GM12865 (cell line): ENCODE measurements around the gene VASN.

Experiments used
- DNase-seq: peaks from one replicate; pipeline ENCODE4 v3.0.0; 2010; ENCODE audit warnings: low read depth
- H3K4me3 ChIP-seq: 2 replicates; pipeline ENCODE4 v1.5.1; 2011; ENCODE audit warnings: mild to moderate bottlenecking, low read depth, low read length, control low read depth
- CTCF ChIP-seq: IDR thresholded peaks from 2 replicates; pipeline ENCODE4 v1.5.1; 2011; ENCODE audit warnings: low read length, control low read depth, low read depth, inconsistent platforms; ENCODE audit not compliant: insufficient read depth; ENCODE audit errors: missing control alignments

VASN gene

GRCh38 chr16:4344983-4345835 is 26.4 kb upstream of the VASN start:
- no peak for TF ChIP-seq CTCF
- DNase-seq = no peak
- no peak overlapping the region for H3K4me3 ChIP-seq

GRCh38 chr16:4345836-4346781 is 25.5 kb upstream of the VASN start:
- H3K4me3 ChIP-seq = no peak overlapping the region
- no peak for DNase-seq
- no peak for TF ChIP-seq CTCF

- TF ChIP-seq CTCF = no peak
- no peak overlapping the region for H3K4me3 ChIP-seq
- no peak for DNase-seq
Measured at GRCh38 chr16:4347010-4347409, 24.6 kb upstream of the VASN start.

GRCh38 chr16:4347765-4348509 is 23.7 kb upstream of the VASN start:
- TF ChIP-seq CTCF = no peak
- H3K4me3 ChIP-seq = no peak overlapping the region
- DNase-seq = no peak

- no peak overlapping the region for H3K4me3 ChIP-seq
- no peak for TF ChIP-seq CTCF
- DNase-seq = no peak
Measured at GRCh38 chr16:4349332-4349731, 22.3 kb upstream of the VASN start.

- peak overlapping the region; percentile 93 for H3K4me3 ChIP-seq
- no peak for TF ChIP-seq CTCF
- no peak for DNase-seq
Measured at GRCh38 chr16:4350365-4350786, 21.3 kb upstream of the VASN start.
